Astrocyte of the hippocampus (primary cell): ENCODE results near the gene CLDN11.

Source experiments
- DNase-seq: peaks from one replicate; pipeline ENCODE4 v3.0.0; 2011; ENCODE audit warnings: low read depth, low spot score

CLDN11 gene

GRCh38 chr3:170426240-170426797 is 7.7 kb downstream of the CLDN11 start:
- DNase-seq, result peak; percentile 47

DNA sequence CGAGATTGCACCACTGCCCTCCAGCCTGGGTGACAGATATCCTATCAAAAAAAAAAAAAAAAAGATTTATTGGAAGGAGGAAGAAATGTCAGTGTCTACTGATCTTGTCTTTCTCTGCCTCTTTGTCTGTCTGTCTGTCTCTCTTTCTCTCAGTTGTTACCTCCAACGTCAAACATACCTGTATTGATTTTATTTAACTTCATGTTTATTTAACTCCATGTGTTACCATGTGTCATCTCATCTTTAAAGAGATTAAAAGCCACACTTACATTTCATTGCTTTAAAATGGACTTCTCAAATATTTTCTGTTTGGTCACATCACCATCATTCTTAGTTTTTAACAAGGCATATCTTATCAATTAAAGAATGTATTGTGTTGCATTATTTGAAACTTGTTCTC is 9.4 kb downstream of the CLDN11 start:
- no peak for DNase-seq

DNA sequence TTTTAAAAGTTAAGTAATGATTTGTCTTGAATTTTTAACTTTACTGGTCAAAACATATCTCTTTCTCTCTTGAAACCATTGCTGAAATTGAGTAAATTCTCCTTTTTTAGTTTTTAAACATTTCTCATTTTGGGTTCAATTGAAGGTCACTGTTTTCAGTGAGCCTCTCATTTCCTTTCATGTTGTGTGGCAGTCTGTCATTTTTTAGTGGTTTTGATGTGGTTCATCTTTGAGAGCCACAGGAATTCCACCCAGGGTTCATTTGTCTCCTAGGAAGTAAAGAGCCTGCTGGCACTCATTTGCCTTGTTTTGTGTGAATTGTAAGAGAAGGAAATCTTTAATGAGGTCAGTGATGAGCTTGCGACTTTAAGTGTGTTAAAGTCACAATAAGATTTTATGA is 10.4 kb downstream of the CLDN11 start:
- peak; percentile 90 for DNase-seq

DNA sequence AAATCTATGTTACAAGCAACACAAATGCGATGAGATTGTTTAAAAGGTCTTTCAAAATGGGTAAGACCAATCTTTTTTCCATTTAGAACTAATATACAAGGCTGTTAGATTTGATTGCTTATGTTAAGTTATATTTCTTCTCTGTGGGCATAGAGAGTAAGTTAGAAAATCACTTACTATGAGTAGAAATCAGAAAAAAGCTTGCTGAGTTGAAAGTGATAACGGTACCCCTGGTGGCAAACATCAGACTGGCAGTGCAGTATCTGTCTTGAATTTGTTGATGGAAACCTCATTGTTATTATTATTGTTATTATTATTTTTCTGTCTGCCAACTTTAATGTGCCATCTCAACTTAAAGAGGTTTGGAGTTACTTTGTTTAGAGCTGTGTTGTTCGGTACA is 12.4 kb downstream of the CLDN11 start:
- no peak for DNase-seq

- no peak for DNase-seq
These were observed 13.7 kb downstream of the CLDN11 start for GRCh38 chr3:170432416-170432815.

GRCh38 chr3:170436697-170437096 is 18.0 kb downstream of the CLDN11 start:
- no peak for DNase-seq

- no peak for DNase-seq
These were observed 18.5 kb downstream of the CLDN11 start for GRCh38 chr3:170437176-170437575.

DNA sequence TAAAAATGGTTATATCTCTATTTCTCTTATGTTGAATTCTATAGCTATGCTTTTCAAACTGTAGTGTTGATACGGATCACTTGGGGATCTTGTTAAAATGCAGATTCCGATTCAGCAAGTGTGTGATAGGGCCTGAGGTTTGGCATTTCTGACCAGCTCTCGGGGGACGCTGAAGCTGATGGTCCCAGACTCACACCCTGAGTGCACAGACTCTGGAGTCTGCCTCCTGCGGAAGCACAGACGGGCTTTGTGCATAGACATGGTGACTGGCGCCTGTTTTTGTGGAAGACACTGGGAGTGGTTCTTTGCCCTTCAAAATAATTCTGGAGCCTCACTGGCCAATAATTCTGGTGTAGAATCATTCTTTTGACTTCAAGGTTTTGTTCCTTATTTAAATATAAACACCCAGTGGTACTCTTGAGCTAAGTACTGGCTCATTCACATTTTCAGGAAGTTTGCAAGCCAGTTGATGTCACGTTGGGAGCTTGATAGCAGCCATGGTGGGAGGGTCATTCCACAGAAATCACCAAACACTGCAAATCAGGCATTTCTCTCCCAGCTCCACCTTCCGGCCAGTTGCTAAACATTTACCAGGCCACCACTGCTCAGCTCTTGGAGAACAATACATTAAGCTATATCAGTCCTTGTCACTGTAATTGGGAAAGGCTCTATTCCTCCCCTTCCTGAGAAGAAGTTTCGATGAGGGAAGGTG is 19.2 kb downstream of the CLDN11 start:
- no peak for DNase-seq

DNA sequence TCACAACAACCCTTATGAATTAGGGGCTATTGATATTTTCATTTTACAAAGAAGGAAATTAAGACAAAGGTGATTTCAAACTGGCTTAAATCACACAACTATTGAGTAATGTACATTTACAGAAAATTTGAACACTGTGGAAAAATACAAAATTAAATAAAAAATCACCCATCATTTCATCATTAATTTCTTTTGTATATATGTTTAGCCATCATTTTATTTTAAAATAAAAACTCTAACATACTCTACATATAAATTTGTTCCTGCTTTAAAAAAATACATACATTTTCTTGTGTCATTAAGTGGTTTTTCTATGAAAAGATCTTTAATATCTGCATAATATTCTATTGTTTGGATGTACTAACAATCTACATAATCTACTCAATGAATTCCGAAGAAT is 20.2 kb downstream of the CLDN11 start:
- DNase-seq, result no peak

- peak; percentile 52 for DNase-seq
These were observed 21.7 kb downstream of the CLDN11 start for GRCh38 chr3:170440344-170440743.

DNA sequence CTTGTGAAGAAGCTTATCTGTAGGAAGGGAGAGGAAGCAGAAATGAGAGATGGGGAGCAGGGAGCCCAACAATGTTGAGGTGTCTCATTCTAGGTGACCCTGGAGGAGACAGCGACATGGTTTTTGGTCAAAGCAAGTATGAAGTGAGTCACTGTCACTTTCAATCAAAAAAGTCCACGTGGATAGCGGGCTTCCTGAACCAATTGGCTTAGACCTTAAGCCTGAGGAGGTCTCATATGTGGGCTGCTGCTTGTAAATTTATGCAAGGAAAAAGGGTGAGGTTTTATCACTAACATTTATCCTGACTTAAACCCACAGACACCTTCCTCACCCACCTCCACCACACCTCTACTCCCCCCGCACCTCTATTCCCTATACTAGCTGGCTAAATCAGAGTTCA is 22.7 kb downstream of the CLDN11 start:
- DNase-seq, result no peak

GRCh38 chr3:170442947-170443346 is 24.3 kb downstream of the CLDN11 start:
- no peak for DNase-seq

- no peak for DNase-seq
These were observed 24.8 kb downstream of the CLDN11 start for GRCh38 chr3:170443457-170443856.

DNA sequence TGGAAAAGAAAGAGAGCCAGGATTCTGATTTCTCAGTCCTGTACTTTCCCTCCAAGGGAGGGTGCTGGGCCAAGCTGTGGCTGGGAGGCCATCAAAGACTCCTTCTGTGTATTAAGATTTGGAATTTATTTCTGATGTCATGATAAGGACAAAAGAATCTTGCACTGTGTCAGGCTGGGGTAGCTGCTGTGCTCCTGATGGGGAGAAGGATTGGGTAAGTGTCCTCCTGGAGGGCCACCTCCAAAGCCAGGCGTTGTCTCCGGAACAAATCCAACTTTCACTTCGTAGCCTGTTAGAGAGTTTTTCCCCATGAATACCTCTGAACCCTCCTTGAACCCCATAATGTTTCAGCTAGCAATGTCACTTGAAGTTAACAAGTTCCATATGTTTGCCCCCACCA is 29.9 kb downstream of the CLDN11 start:
- DNase-seq, result no peak

DNA sequence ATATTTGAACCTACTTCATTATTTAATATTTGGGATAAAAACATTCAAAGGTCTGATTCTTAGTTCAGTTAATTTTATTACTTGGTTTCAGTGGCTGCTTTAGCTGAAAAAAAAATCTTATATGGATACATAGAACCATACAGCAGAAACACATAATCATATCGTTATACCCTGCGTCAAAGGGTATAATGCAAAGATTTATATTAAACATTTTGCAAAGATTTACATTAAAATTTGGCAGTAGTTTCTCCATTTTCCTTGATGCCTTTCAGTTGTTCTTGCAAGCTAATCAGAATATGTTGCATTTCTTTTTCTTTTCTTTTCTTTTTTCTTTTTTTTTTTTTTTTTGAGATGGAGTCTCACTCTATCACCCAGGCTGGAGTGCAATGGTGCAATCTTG is 31.4 kb downstream of the CLDN11 start:
- DNase-seq, result no peak

- no peak for DNase-seq
These were observed 35.8 kb downstream of the CLDN11 start for GRCh38 chr3:170454509-170454908.

DNA sequence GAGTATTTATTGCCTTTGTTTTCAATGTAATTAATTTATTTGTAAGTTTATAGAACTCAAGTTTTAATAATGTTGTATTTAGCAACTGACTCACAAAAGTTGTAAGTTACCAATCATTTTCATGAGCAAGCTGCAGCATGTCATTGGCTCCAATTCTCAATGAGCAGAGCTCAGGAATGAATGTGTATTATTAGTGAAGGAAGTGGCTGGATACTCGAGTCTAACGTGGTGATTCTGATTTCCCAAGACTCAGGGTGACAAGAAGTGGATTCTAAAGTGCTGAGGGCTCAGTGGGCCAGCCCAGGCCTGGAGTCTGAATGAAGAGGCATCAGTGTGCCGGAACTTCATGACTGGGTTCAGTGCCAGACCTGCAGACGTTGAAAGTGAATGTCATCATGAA is 39.6 kb downstream of the CLDN11 start:
- DNase-seq, result no peak

DNA sequence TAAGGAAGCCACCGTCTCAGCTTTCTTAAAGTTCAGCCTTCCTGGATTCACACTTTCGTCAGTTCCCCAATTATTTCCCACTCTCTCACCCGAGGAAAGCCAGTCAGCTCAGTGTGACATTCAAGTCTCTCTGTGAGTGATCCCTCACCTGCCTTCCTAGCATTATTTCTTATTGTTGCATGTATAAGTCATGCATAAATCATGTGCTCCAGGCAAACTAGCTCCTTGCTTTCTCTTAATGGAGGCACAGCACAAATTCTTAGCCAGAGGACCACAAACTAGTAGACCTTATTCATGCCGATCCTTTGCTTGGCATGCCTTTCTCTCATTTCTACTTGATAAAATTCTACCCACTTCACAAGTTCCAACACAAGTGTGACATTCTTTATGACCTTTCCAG is 44.3 kb downstream of the CLDN11 start:
- DNase-seq, result no peak

GRCh38 chr3:170465955-170466354 is 47.3 kb downstream of the CLDN11 start:
- no peak for DNase-seq

GRCh38 chr3:170467007-170467406 is 48.3 kb downstream of the CLDN11 start:
- no peak for DNase-seq

DNA sequence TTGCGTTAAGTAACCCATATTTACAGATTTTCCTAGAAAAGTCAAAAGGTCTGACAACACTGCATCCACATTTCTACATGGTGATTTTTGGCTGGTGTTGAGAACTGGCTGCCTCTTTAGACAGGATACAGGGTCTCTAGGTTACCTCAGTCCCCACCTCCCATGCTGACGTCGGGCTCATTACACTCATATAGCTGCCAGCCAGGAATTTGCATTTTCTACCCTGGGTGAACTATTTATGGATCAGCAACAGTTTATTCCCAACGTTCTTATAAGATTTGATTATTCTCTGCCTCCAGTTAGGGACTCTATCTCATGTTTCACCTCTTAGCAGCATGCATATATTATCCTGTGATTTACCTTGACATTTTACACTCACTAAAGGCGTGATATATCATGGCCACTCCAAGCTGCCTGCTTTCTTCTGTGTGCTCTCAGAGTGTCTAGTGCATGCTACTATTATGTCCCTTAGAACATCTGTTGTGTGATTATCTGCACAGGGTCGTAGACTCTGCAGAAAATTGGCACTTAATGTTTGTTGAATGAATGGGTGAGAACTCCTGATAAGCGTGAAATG is 49.0 kb downstream of the CLDN11 start:
- DNase-seq, result no peak

DNA sequence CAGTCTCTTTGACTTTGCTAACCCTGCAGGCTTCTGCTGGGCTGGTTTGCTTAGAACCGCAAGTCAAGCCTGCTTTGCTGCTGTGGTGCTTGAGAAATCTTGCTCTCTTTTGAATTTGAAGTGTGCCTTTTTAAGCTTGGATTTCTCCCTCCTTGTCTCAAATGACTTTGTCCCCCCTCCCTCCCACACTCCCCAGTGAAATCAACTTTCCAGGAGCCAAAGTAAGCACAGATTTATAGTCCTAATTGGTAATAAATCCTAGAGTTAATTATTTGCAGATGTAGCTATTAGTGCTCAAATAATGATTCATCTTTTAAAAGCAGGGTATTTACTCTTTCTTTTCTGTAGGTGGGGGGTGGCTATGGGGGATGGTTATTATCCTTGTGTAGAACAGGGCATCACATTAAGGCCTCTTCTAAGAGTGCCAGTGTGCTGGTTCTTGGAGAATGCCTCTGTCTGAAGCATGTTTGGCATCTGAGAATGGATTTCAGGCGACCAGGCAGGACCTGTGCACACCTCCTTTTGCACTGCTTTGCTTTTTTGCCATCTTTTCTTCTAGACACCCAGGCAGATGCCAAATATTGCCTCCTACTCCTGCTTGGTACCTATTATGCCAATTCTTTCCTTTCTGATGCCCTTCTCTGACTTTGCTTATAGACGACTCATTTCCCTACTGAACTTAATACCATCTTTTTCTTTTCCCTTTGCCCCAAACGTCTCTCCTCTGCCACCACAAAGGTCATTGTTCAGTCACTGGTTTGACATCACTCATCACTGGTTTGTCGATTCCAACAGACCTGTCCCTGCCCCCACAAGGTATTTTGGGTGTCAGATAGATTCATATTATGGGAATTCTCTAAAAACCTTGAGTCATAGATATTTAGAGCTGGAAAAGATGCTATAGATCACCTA is 50.7 kb downstream of the CLDN11 start:
- peak; percentile 37 for DNase-seq
